Muscle layer of colon (tissue), 2 donors: ENCODE results near the gene RDM1.

Experiments used
- H3K27ac ChIP-seq: one replicate; pipeline ENCODE4 v1.7.0; 2013; ENCODE audit warnings: low read depth, mild to moderate bottlenecking, low read length, moderate library complexity
- H3K27me3 ChIP-seq, 2 donors: one replicate each; pipeline ENCODE4 v1.7.0; 2013; ENCODE audit warnings: low read length in 2 of 2, mild to moderate bottlenecking in 2 of 2; ENCODE audit not compliant: insufficient read depth in 2 of 2, control insufficient read depth in 1 of 2
- H3K36me3 ChIP-seq: one replicate; pipeline ENCODE4 v1.7.0; 2013; ENCODE audit warnings: mild to moderate bottlenecking, low read length; ENCODE audit not compliant: insufficient read depth
- H3K4me1 ChIP-seq: one replicate; pipeline ENCODE4 v1.7.0; 2013; ENCODE audit warnings: mild to moderate bottlenecking, low read length; ENCODE audit not compliant: insufficient read depth
- H3K4me3 ChIP-seq, 2 donors: one replicate each; pipeline ENCODE4 v1.7.0; 2013; ENCODE audit warnings: low read length in 2 of 2, low read depth in 1 of 2, mild to moderate bottlenecking in 1 of 2, moderate library complexity in 1 of 2
- H3K9ac ChIP-seq: one replicate; pipeline ENCODE4 v1.7.0; 2013; ENCODE audit warnings: low read length
- H3K9me3 ChIP-seq: one replicate; pipeline ENCODE4 v1.7.0; 2013; ENCODE audit warnings: mild to moderate bottlenecking, low read length
- donor health status: abdominal sarcoma.
- donor health status: Adenocarcinoma of cecum.

Gene RDM1

GRCh38 chr17:35930211-35931065 lies at the start of gene RDM1:
TSS of gene RDM1 (minus strand) at chr17:35930773. CDS start at chr17:35930727, 46 bp downstream.
- Histone ChIP-seq H3K4me1 (peaks cover 7% of the 10 kb centered on the region), H3K4me3 (peak within 1 kb of the TSS in 1 of 2 donors; percentile 23), H3K9ac (no peak within 1 kb of the TSS), H3K36me3 (no peaks in the 10 kb centered on the region), H3K27me3 (no peaks in the 10 kb centered on the region), H3K9me3 (no peaks in the 10 kb centered on the region), H3K27ac (no peak within 1 kb of the TSS)

GRCh38 chr17:35978346-35978745 lies 47.8 kb upstream of the RDM1 start:
- Histone ChIP-seq H3K36me3 (no peaks in the 10 kb centered on the region), H3K4me3 (no peak overlapping the region), H3K9ac (no peak overlapping the region), H3K27me3 (no peaks in the 10 kb centered on the region), H3K9me3 (no peaks in the 10 kb centered on the region), H3K27ac (no peak overlapping the region), H3K4me1 (no peaks in the 10 kb centered on the region)

GRCh38 chr17:35977509-35977908 lies 46.9 kb upstream of the RDM1 start:
- H3K27me3 ChIP-seq = no peaks in the 10 kb centered on the region
- no peak overlapping the region for H3K9ac ChIP-seq
- H3K4me1 ChIP-seq = no peaks in the 10 kb centered on the region
- no peak overlapping the region for H3K27ac ChIP-seq
- no peaks in the 10 kb centered on the region for H3K9me3 ChIP-seq
- no peaks in the 10 kb centered on the region for H3K36me3 ChIP-seq
- H3K4me3 ChIP-seq = no peak overlapping the region

GRCh38 chr17:35973333-35974260 lies 43.0 kb upstream of the RDM1 start:
- H3K4me3 ChIP-seq = no peak overlapping the region

GRCh38 chr17:35972945-35973332 lies 42.4 kb upstream of the RDM1 start:
- no peaks in the 10 kb centered on the region for H3K36me3 ChIP-seq
- H3K27me3 ChIP-seq = no peaks in the 10 kb centered on the region
- no peak overlapping the region for H3K9ac ChIP-seq
- H3K9me3 ChIP-seq = no peaks in the 10 kb centered on the region
- no peak overlapping the region for H3K27ac ChIP-seq
- H3K4me1 ChIP-seq = no peaks in the 10 kb centered on the region
- no peak overlapping the region for H3K4me3 ChIP-seq

More at GRCh38 chr17:35973333-35974260, 43.0 kb upstream of the RDM1 start:
- no peak overlapping the region for H3K9ac ChIP-seq
- no peaks in the 10 kb centered on the region for H3K36me3 ChIP-seq
- no peaks in the 10 kb centered on the region for H3K27me3 ChIP-seq
- H3K4me1 ChIP-seq = no peaks in the 10 kb centered on the region
- H3K9me3 ChIP-seq = no peaks in the 10 kb centered on the region
- H3K27ac ChIP-seq = no peak overlapping the region

- no peaks in the 10 kb centered on the region for H3K9me3 ChIP-seq
- H3K4me3 ChIP-seq = no peak overlapping the region
- no peaks in the 10 kb centered on the region for H3K36me3 ChIP-seq
- H3K4me1 ChIP-seq = no peaks in the 10 kb centered on the region
- H3K27me3 ChIP-seq = no peaks in the 10 kb centered on the region
- H3K9ac ChIP-seq = no peak overlapping the region
- H3K27ac ChIP-seq = no peak overlapping the region
Observed at GRCh38 chr17:35972535-35972934, 42.0 kb upstream of the RDM1 start.

GRCh38 chr17:35972066-35972465 lies 41.5 kb upstream of the RDM1 start:
- H3K27me3 ChIP-seq = no peaks in the 10 kb centered on the region

GRCh38 chr17:35969558-35970380 lies 39.2 kb upstream of the RDM1 start:
- Histone ChIP-seq H3K9ac (no peak overlapping the region), H3K4me3 (no peak overlapping the region), H3K27me3 (no peaks in the 10 kb centered on the region), H3K27ac (no peak overlapping the region), H3K36me3 (no peaks in the 10 kb centered on the region), H3K4me1 (no peaks in the 10 kb centered on the region), H3K9me3 (no peaks in the 10 kb centered on the region)

More at GRCh38 chr17:35972066-35972465, 41.5 kb upstream of the RDM1 start:
- H3K9me3 ChIP-seq = no peaks in the 10 kb centered on the region
- H3K4me1 ChIP-seq = no peaks in the 10 kb centered on the region
- no peak overlapping the region for H3K27ac ChIP-seq
- no peak overlapping the region for H3K9ac ChIP-seq
- H3K36me3 ChIP-seq = no peaks in the 10 kb centered on the region
- H3K4me3 ChIP-seq = no peak overlapping the region

GRCh38 chr17:35968520-35969054 lies 38.0 kb upstream of the RDM1 start:
- Histone ChIP-seq H3K36me3 (no peaks in the 10 kb centered on the region), H3K4me1 (no peaks in the 10 kb centered on the region), H3K27me3 (no peaks in the 10 kb centered on the region), H3K4me3 (no peak overlapping the region), H3K27ac (no peak overlapping the region), H3K9me3 (no peaks in the 10 kb centered on the region), H3K9ac (no peak overlapping the region)

GRCh38 chr17:35965272-35965671 lies 34.7 kb upstream of the RDM1 start:
- no peaks in the 10 kb centered on the region for H3K27me3 ChIP-seq
- H3K4me3 ChIP-seq = no peak overlapping the region
- H3K27ac ChIP-seq = no peak overlapping the region
- H3K9ac ChIP-seq = no peak overlapping the region
- no peaks in the 10 kb centered on the region for H3K36me3 ChIP-seq
- H3K4me1 ChIP-seq = no peaks in the 10 kb centered on the region
- no peaks in the 10 kb centered on the region for H3K9me3 ChIP-seq
